ENCODE measurements around the gene OSBPL10. TPM values are rescaled to one million over a fixed set of nuclear protein-coding genes. Genes with fewer than 3 reads are reported as not detected.
A peak's percentile ranks its signal among the peaks of the same experiment; 100 is the strongest.

Gene OSBPL10
- total RNA-seq, 1 donor from 2014 or later = 8.4 TPM

GRCh38 chr3:31903686-31904431 lies 77.2 kb downstream of the OSBPL10 start:
- H3K4me1 Mint-ChIP-seq = peaks cover 9% of the 10 kb centered on the region
- H3K4me3 ChIP-seq = no peak overlapping the region
- no peaks in the 10 kb centered on the region for H3K9me3 ChIP-seq (ENCODE audit: low read depth)
- no peak overlapping the region for H3K9ac ChIP-seq
- no peak overlapping the region for H3K27ac ChIP-seq
- H2AFZ ChIP-seq (replicated peaks) = no peak overlapping the region
- H3F3A ChIP-seq (ENCODE audit: low read depth) = no peaks in the 10 kb centered on the region
- no peak for DNase-seq (ENCODE audit: low spot score)
- peaks cover 2% of the 10 kb centered on the region for H3K9me3 Mint-ChIP-seq
- H3K79me2 ChIP-seq (ENCODE audit: low read depth) = no peaks in the 10 kb centered on the region
- no peaks in the 10 kb centered on the region for H3K36me3 ChIP-seq
- no peaks in the 10 kb centered on the region for H4K20me1 ChIP-seq (ENCODE audit: low read depth)
- H3K27me3 ChIP-seq = no peaks in the 10 kb centered on the region
- H3K4me3 Mint-ChIP-seq = no peak overlapping the region
- H3K4me2 ChIP-seq = no peak overlapping the region
- peaks cover 20% of the 10 kb centered on the region for H3K4me1 ChIP-seq
- H3K27ac Mint-ChIP-seq = no peak overlapping the region
- H3K36me3 Mint-ChIP-seq = no peaks in the 10 kb centered on the region
- TF ChIP-seq CTCF (IDR thresholded peaks at IDR 0.05) = no peak
- TF ChIP-seq EZH2 (IDR thresholded peaks at IDR 0.05) = no peak
- TF ChIP-seq EZH2phosphoT487 (IDR thresholded peaks at IDR 0.05) = no peak
- H3K27me3 Mint-ChIP-seq (ENCODE audit: insufficient read depth, low read depth) = peaks cover 2% of the 10 kb centered on the region

GRCh38 chr3:31900583-31900982 lies 80.5 kb downstream of the OSBPL10 start:
- Histone ChIP-seq H3K4me2 (no peak overlapping the region), H3K9me3 (ENCODE audit: low read depth) (no peaks in the 10 kb centered on the region)
- H3K27ac Mint-ChIP-seq = no peak overlapping the region

GRCh38 chr3:31896648-31897433 lies 84.2 kb downstream of the OSBPL10 start:
- Histone ChIP-seq H3K27me3 (no peaks in the 10 kb centered on the region), H3K4me1 (peaks cover 19% of the 10 kb centered on the region), H3K4me2 (no peak overlapping the region), H4K20me1 (ENCODE audit: low read depth) (no peaks in the 10 kb centered on the region), H3F3A (ENCODE audit: low read depth) (no peaks in the 10 kb centered on the region), H3K9me3 (ENCODE audit: low read depth) (no peaks in the 10 kb centered on the region), H3K79me2 (ENCODE audit: low read depth) (no peaks in the 10 kb centered on the region), H3K4me3 (no peak overlapping the region), H3K9ac (no peak overlapping the region), H2AFZ (replicated peaks) (peak overlapping the region; percentile 53), H3K36me3 (no peaks in the 10 kb centered on the region), H3K27ac (no peak overlapping the region)
- H3K9me3 Mint-ChIP-seq = no peaks in the 10 kb centered on the region
- no peak overlapping the region for H3K4me3 Mint-ChIP-seq
- no peak for DNase-seq (ENCODE audit: low spot score)
- no peaks in the 10 kb centered on the region for H3K27me3 Mint-ChIP-seq (ENCODE audit: insufficient read depth, low read depth)
- TF ChIP-seq EZH2phosphoT487 (IDR thresholded peaks at IDR 0.05) (no peak), EZH2 (IDR thresholded peaks at IDR 0.05) (no peak), CTCF (IDR thresholded peaks at IDR 0.05) (no peak)
- no peaks in the 10 kb centered on the region for H3K36me3 Mint-ChIP-seq
- no peak overlapping the region for H3K27ac Mint-ChIP-seq
- peaks cover 3% of the 10 kb centered on the region for H3K4me1 Mint-ChIP-seq

More at GRCh38 chr3:31900583-31900982, 80.5 kb downstream of the OSBPL10 start:
- Histone ChIP-seq H3K9ac (no peak overlapping the region), H2AFZ (replicated peaks) (no peak overlapping the region), H3F3A (ENCODE audit: low read depth) (no peaks in the 10 kb centered on the region), H4K20me1 (ENCODE audit: low read depth) (no peaks in the 10 kb centered on the region), H3K79me2 (ENCODE audit: low read depth) (no peaks in the 10 kb centered on the region), H3K4me1 (peaks cover 14% of the 10 kb centered on the region), H3K4me3 (no peak overlapping the region), H3K27ac (no peak overlapping the region), H3K36me3 (no peaks in the 10 kb centered on the region), H3K27me3 (no peaks in the 10 kb centered on the region)
- TF ChIP-seq CTCF (IDR thresholded peaks at IDR 0.05) (no peak), EZH2 (IDR thresholded peaks at IDR 0.05) (no peak), EZH2phosphoT487 (IDR thresholded peaks at IDR 0.05) (no peak)
- H3K36me3 Mint-ChIP-seq = no peaks in the 10 kb centered on the region
- no peak for DNase-seq (ENCODE audit: low spot score)
- H3K27me3 Mint-ChIP-seq (ENCODE audit: insufficient read depth, low read depth) = peaks cover 2% of the 10 kb centered on the region
- peaks cover 9% of the 10 kb centered on the region for H3K4me1 Mint-ChIP-seq
- peaks cover 2% of the 10 kb centered on the region for H3K9me3 Mint-ChIP-seq
- no peak overlapping the region for H3K4me3 Mint-ChIP-seq

All from neural progenitor cell (in vitro differentiated cells).